GM23338 (cell line): ENCODE results near the gene PROSER1. TPM values are rescaled to one million over a fixed set of nuclear protein-coding genes. Genes with fewer than 3 reads are reported as not detected.

Source experiments
- ATAC-seq: fragments of 200-7000 bp; cut with Tn5 transposase; 3 replicates; pipeline ENCODE4 v1.9.1; 2020
- DNase-seq: peaks from one replicate; pipeline ENCODE4 v3.0.0-alpha.2; 2015; ENCODE audit warnings: low spot score
- H2AFZ ChIP-seq: fragments of 200-600 bp; sonication (generic); 2 replicates; pipeline ENCODE4 v1.8.0; 2016; ENCODE audit warnings: antibody characterized with exemption, mild to moderate bottlenecking, moderate library complexity
- H3F3A ChIP-seq: fragments of 200-600 bp; sonication (generic); replicated peaks from 2 replicates; pipeline ENCODE4 v1.8.0; 2017; ENCODE audit warnings: antibody characterized with exemption, mixed run types, low read depth
- H3K27ac ChIP-seq: fragments of 200-600 bp; sonication (generic); 2 replicates; pipeline ENCODE4 v1.6.1; 2016; ENCODE audit warnings: low read depth
- H3K27me3 ChIP-seq: fragments of 200-600 bp; sonication (generic); 2 replicates; pipeline ENCODE4 v1.8.0; 2016; ENCODE audit warnings: mild to moderate bottlenecking, mixed run types, moderate library complexity; ENCODE audit not compliant: insufficient read depth
- H3K36me3 ChIP-seq: fragments of 200-600 bp; sonication (generic); 2 replicates; pipeline ENCODE4 v1.8.0; 2016; ENCODE audit warnings: mild to moderate bottlenecking; ENCODE audit not compliant: insufficient read depth
- H3K4me1 ChIP-seq: fragments of 200-600 bp; sonication (generic); 2 replicates; pipeline ENCODE4 v1.8.0; 2016; ENCODE audit warnings: mild to moderate bottlenecking, moderate library complexity; ENCODE audit not compliant: insufficient read depth
- H3K4me2 ChIP-seq: fragments of 200-600 bp; sonication (generic); 2 replicates; pipeline ENCODE4 v1.7.1; 2017; ENCODE audit warnings: mixed run types
- H3K4me3 ChIP-seq: fragments of 200-600 bp; sonication (generic); 2 replicates; pipeline ENCODE4 v1.6.1; 2016; ENCODE audit warnings: mixed run types
- H3K79me2 ChIP-seq: fragments of 200-600 bp; sonication (generic); replicated peaks from 2 replicates; pipeline ENCODE4 v1.8.0; 2017; ENCODE audit warnings: mild to moderate bottlenecking; ENCODE audit not compliant: insufficient read depth
- H3K9me2 ChIP-seq: fragments of 200-600 bp; sonication (generic); 2 replicates; pipeline ENCODE4 v1.8.0; 2017; ENCODE audit not compliant: insufficient read depth
- H4K20me1 ChIP-seq: fragments of 200-600 bp; sonication (generic); replicated peaks from 2 replicates; pipeline ENCODE4 v1.8.0; 2017; ENCODE audit warnings: mild to moderate bottlenecking; ENCODE audit not compliant: insufficient read depth
- H3K27ac Mint-ChIP-seq: 2 replicates; pipeline ENCODE4 v1.8.0; 2020; ENCODE audit warnings: inconsistent platforms, mild to moderate bottlenecking, moderate library complexity, mixed read lengths
- H3K27me3 Mint-ChIP-seq: 3 replicates; pipeline ENCODE4 v1.8.0; 2022; ENCODE audit warnings: low read depth, mild to moderate bottlenecking, moderate library complexity, mixed read lengths, inconsistent platforms; ENCODE audit not compliant: insufficient read depth, poor library complexity
- H3K36me3 Mint-ChIP-seq: 3 replicates; pipeline ENCODE4 v1.8.0; 2021; ENCODE audit warnings: low read depth, mild to moderate bottlenecking, inconsistent platforms, moderate library complexity, mixed read lengths
- H3K4me1 Mint-ChIP-seq: 3 replicates; pipeline ENCODE4 v1.8.0; 2020; ENCODE audit warnings: mild to moderate bottlenecking, inconsistent platforms, mixed read lengths
- H3K4me3 Mint-ChIP-seq: 3 replicates; pipeline ENCODE4 v1.8.0; 2021; ENCODE audit warnings: moderate library complexity, mild to moderate bottlenecking, inconsistent platforms, mixed read lengths
- H3K9me3 Mint-ChIP-seq: 3 replicates; pipeline ENCODE4 v1.8.0; 2020; ENCODE audit warnings: moderate library complexity, mild to moderate bottlenecking, inconsistent platforms, mixed read lengths
- CREB1 ChIP-seq: fragments of 250-450 bp; sonication (Bioruptor Pico); IDR thresholded peaks from 2 replicates; pipeline ENCODE4 v1.5.0; 2020; ENCODE audit warnings: low read depth, mild to moderate bottlenecking, moderate library complexity
- CTCF ChIP-seq, 2 experiments: fragments of 200-600 bp in 1 of 2; sonication (generic) in 1 of 2; conservative IDR thresholded peaks; 2 replicates each; pipeline versions ENCODE4 v1.5.1 to v1.6.1; 2016 to 2017; ENCODE audit warnings: antibody characterized with exemption in 2 of 2, low read depth in 2 of 2, mild to moderate bottlenecking in 2 of 2, moderate library complexity in 1 of 2
- ETS1 ChIP-seq: IDR thresholded peaks from 2 replicates; pipeline ENCODE4 v1.6.1; 2016; ENCODE audit warnings: antibody characterized with exemption
- EZH2 ChIP-seq: fragments of 200-600 bp; sonication (generic); IDR thresholded peaks from one replicate; pipeline ENCODE4 v1.8.0; 2017; ENCODE audit warnings: antibody characterized with exemption, mild to moderate bottlenecking, low read depth; ENCODE audit not compliant: unreplicated experiment
- EZH2phosphoT487 ChIP-seq: fragments of 200-600 bp; sonication (generic); IDR thresholded peaks from one replicate; pipeline ENCODE4 v1.8.1; 2018; ENCODE audit warnings: antibody characterized with exemption; ENCODE audit not compliant: unreplicated experiment
- JUNB ChIP-seq: IDR thresholded peaks from one replicate; pipeline ENCODE4 v1.6.1; 2016; ENCODE audit warnings: antibody characterized with exemption; ENCODE audit not compliant: unreplicated experiment
- NANOG ChIP-seq: IDR thresholded peaks from 2 replicates; pipeline ENCODE4 v1.6.1; 2016; ENCODE audit warnings: antibody characterized with exemption, borderline replicate concordance
- POLR2AphosphoS5 ChIP-seq: IDR thresholded peaks from 2 replicates; pipeline ENCODE4 v1.6.1; 2016; ENCODE audit warnings: antibody characterized with exemption, low read depth
- REST ChIP-seq: IDR thresholded peaks from one replicate; pipeline ENCODE4 v1.6.1; 2018; ENCODE audit warnings: antibody characterized with exemption; ENCODE audit not compliant: unreplicated experiment
- STAT1 ChIP-seq: IDR thresholded peaks from one replicate; pipeline ENCODE4 v1.6.1; 2016; ENCODE audit warnings: antibody characterized with exemption; ENCODE audit not compliant: unreplicated experiment
- ZNF114 ChIP-seq: fragments of 250-450 bp; sonication (Bioruptor Pico); IDR thresholded peaks from 2 replicates; pipeline ENCODE4 v1.5.0; 2020; ENCODE audit warnings: mild to moderate bottlenecking, moderate library complexity
- ZNF331 ChIP-seq: fragments of 250-450 bp; sonication (Bioruptor Pico); IDR thresholded peaks from 2 replicates; pipeline ENCODE4 v1.5.0; 2020; ENCODE audit warnings: low read depth, mild to moderate bottlenecking, moderate library complexity
- ZNF462 ChIP-seq: fragments of 250-450 bp; sonication (Bioruptor Pico); IDR thresholded peaks from 2 replicates; pipeline ENCODE4 v1.5.0; 2020; ENCODE audit warnings: mild to moderate bottlenecking, moderate library complexity
- polyA plus RNA-seq: library from polyadenylated mRNA; unstranded; fragments of >200 nt; fragmentation: Nextera tagmentation; extraction: Ambion mirVana; gene quantifications from 2 replicates; pipeline ENCODE4 v1.2.1, GENCODE V29; 2016
- total RNA-seq: library from RNA; depleted of rRNA; stranded (reverse); fragments of >200 nt; shearing (Covaris generic); gene quantifications from 2 replicates; pipeline ENCODE4 v1.2.3, GENCODE V29; 2014

The PROSER1 gene
- total and polyA plus RNA-seq, 2 experiments from 2014 or later = 64.9 to 116 TPM

- Mint-ChIP-seq H3K27me3 (no peaks in the 10 kb centered on the region), H3K9me3 (no peaks in the 10 kb centered on the region), H3K4me3 (no peak within 1 kb of the TSS), H3K27ac (no peak within 1 kb of the TSS; the same call in 1 of the 2 replicates), H3K36me3 (no peaks in the 10 kb centered on the region), H3K4me1 (peaks cover 11% of the 10 kb centered on the region)
- ATAC-seq (peak; percentile 82), DNase-seq (no peak)
- TF ChIP-seq JUNB (no peak), ETS1 (no peak), CTCF (conservative IDR thresholded peaks at IDR 0.05; ENCODE audit: low read depth in 2 of 2) (no peak), STAT1 (no peak), ZNF331 (CRISPR knock-in tag) (no peak), ZNF114 (CRISPR knock-in tag) (no peak), REST (no peak), EZH2 (no peak), ZNF462 (CRISPR knock-in tag) (no peak), NANOG (no peak), POLR2AphosphoS5 (no peak), CREB1 (no peak), EZH2phosphoT487 (no peak)
- no peaks in the 10 kb centered on the region for H3K79me2 ChIP-seq
- no peak within 1 kb of the TSS for H3K27ac ChIP-seq
- no peak within 1 kb of the TSS for H3K4me2 ChIP-seq
- no peaks in the 10 kb centered on the region for H3K9me2 ChIP-seq
- H3K36me3 ChIP-seq = no peaks in the 10 kb centered on the region
- H3F3A ChIP-seq = peaks cover 4% of the 10 kb centered on the region
- H3K4me3 ChIP-seq = no peak within 1 kb of the TSS
- no peaks in the 10 kb centered on the region for H4K20me1 ChIP-seq
- H3K27me3 ChIP-seq = no peaks in the 10 kb centered on the region
- no peak within 1 kb of the TSS for H2AFZ ChIP-seq
- H3K4me1 ChIP-seq = peaks cover 10% of the 10 kb centered on the region
These were observed 47.2 kb downstream of the PROSER1 start, which contains the start of gene STOML3 for GRCh38 chr13:38990693-38991092. TSS of gene STOML3 (minus strand) at chr13:38990831. CDS start at chr13:38990721, 110 bp downstream.
